Osteoblast (primary cell): ENCODE measurements around the gene RPS19. TPM values are rescaled to one million over a fixed set of nuclear protein-coding genes. Genes with fewer than 3 reads are reported as not detected.

ENCODE experiments used
- DNase-seq: peaks from one replicate; pipeline ENCODE4 v3.0.0; 2011; ENCODE audit warnings: low spot score, mixed read lengths; ENCODE audit not compliant: insufficient read length; ENCODE audit errors: missing footprints
- H2AFZ ChIP-seq: 2 replicates; pipeline ENCODE4 v1.6.0; 2011; ENCODE audit warnings: mild to moderate bottlenecking, low read length
- H3K27ac ChIP-seq: 2 replicates; pipeline ENCODE4 v1.5.1; 2011; ENCODE audit warnings: mild to moderate bottlenecking, low read depth, low read length, moderate library complexity
- H3K27me3 ChIP-seq: 2 replicates; pipeline ENCODE4 v1.6.0; 2012; ENCODE audit warnings: mild to moderate bottlenecking, control low read depth, inconsistent platforms, low read length, moderate library complexity; ENCODE audit not compliant: insufficient read depth
- H3K36me3 ChIP-seq: 2 replicates; pipeline ENCODE4 v1.5.1; 2011; ENCODE audit warnings: mild to moderate bottlenecking, low read length, control low read depth, moderate library complexity; ENCODE audit not compliant: insufficient read depth
- H3K4me1 ChIP-seq: 2 replicates; pipeline ENCODE4 v1.5.1; 2011; ENCODE audit warnings: mild to moderate bottlenecking, low read length, control low read depth, moderate library complexity; ENCODE audit not compliant: insufficient read depth
- H3K4me2 ChIP-seq: 2 replicates; pipeline ENCODE4 v1.6.0; 2011; ENCODE audit warnings: mild to moderate bottlenecking, low read length; ENCODE audit not compliant: insufficient read depth
- H3K4me3 ChIP-seq: fragments of 200-600 bp; sonication (generic); 3 replicates; pipeline ENCODE4 v1.5.1; 2012; ENCODE audit warnings: mild to moderate bottlenecking, low read length, inconsistent platforms; ENCODE audit not compliant: insufficient read depth
- H3K79me2 ChIP-seq: 2 replicates; pipeline ENCODE4 v1.6.0; 2012; ENCODE audit warnings: mild to moderate bottlenecking, low read length, control low read depth, inconsistent platforms; ENCODE audit not compliant: insufficient read depth
- H3K9me3 ChIP-seq: 2 replicates; pipeline ENCODE4 v1.5.1; 2011; ENCODE audit warnings: low read depth, low read length, control low read depth
- H4K20me1 ChIP-seq: 2 replicates; pipeline ENCODE4 v1.6.0; 2012; ENCODE audit warnings: mild to moderate bottlenecking, low read length, control low read depth; ENCODE audit not compliant: insufficient read depth
- CTCF ChIP-seq: IDR thresholded peaks from 2 replicates; pipeline ENCODE4 v1.5.1; 2011; ENCODE audit warnings: mild to moderate bottlenecking, low read depth, low read length, moderate library complexity; ENCODE audit errors: extremely low read depth
- total RNA-seq: library from RNA; depleted of rRNA; stranded (reverse); fragments of >200 nt; gene quantifications from 2 replicates; pipeline ENCODE4 v1.2.3, GENCODE V29; 2012

Gene RPS19
- total RNA-seq, 1 donor, result 791 TPM

GRCh38 chr19:41866284-41866683 lies 6.2 kb downstream of the RPS19 start:
- H3K36me3 ChIP-seq, result peaks cover 89% of the 10 kb centered on the region
- peaks cover 72% of the 10 kb centered on the region for H3K79me2 ChIP-seq
- no peak for DNase-seq
- peaks cover 85% of the 10 kb centered on the region for H4K20me1 ChIP-seq
- no peak overlapping the region for H3K4me2 ChIP-seq
- no peaks in the 10 kb centered on the region for H3K27me3 ChIP-seq
- TF ChIP-seq CTCF, result no peak
- peaks cover 18% of the 10 kb centered on the region for H3K4me1 ChIP-seq
- H3K9me3 ChIP-seq, result no peaks in the 10 kb centered on the region
- H3K27ac ChIP-seq, result no peak overlapping the region
- no peak overlapping the region for H2AFZ ChIP-seq
- no peak overlapping the region for H3K4me3 ChIP-seq

- Histone ChIP-seq H3K9me3 (no peaks in the 10 kb centered on the region), H3K27me3 (no peaks in the 10 kb centered on the region), H3K27ac (no peak overlapping the region), H3K36me3 (peaks cover 78% of the 10 kb centered on the region), H3K4me1 (peaks cover 4% of the 10 kb centered on the region), H3K4me3 (no peak overlapping the region), H4K20me1 (peaks cover 75% of the 10 kb centered on the region), H3K4me2 (no peak overlapping the region), H3K79me2 (peaks cover 51% of the 10 kb centered on the region), H2AFZ (no peak overlapping the region)
- no peak for TF ChIP-seq CTCF
- DNase-seq, result no peak
Measured at GRCh38 chr19:41868120-41868988, 8.3 kb downstream of the RPS19 start.

- peaks cover 4% of the 10 kb centered on the region for H3K4me1 ChIP-seq
- DNase-seq, result no peak
- H3K9me3 ChIP-seq, result no peaks in the 10 kb centered on the region
- H4K20me1 ChIP-seq, result peaks cover 71% of the 10 kb centered on the region
- no peak overlapping the region for H2AFZ ChIP-seq
- no peak overlapping the region for H3K27ac ChIP-seq
- no peak for TF ChIP-seq CTCF
- no peak overlapping the region for H3K4me2 ChIP-seq
- H3K4me3 ChIP-seq, result no peak overlapping the region
- H3K79me2 ChIP-seq, result peaks cover 45% of the 10 kb centered on the region
- no peaks in the 10 kb centered on the region for H3K27me3 ChIP-seq
- H3K36me3 ChIP-seq, result peaks cover 72% of the 10 kb centered on the region
Measured at GRCh38 chr19:41868989-41869300, 8.9 kb downstream of the RPS19 start.

GRCh38 chr19:41869374-41869955 lies 9.4 kb downstream of the RPS19 start:
- Histone ChIP-seq H3K4me3 (no peak overlapping the region), H3K9me3 (no peaks in the 10 kb centered on the region), H4K20me1 (peaks cover 65% of the 10 kb centered on the region), H3K79me2 (peaks cover 40% of the 10 kb centered on the region), H3K4me1 (peaks cover under 1% of the 10 kb centered on the region), H3K27me3 (no peaks in the 10 kb centered on the region), H3K4me2 (no peak overlapping the region), H3K27ac (no peak overlapping the region), H2AFZ (no peak overlapping the region), H3K36me3 (peaks cover 67% of the 10 kb centered on the region)
- TF ChIP-seq CTCF, result no peak
- DNase-seq, result no peak
